Adrenal gland (tissue), 12 donors: ENCODE data around the gene PHF19. TPM values are rescaled to one million over a fixed set of nuclear protein-coding genes. Genes with fewer than 3 reads are reported as not detected.

Source experiments
- DNase-seq, 7 donors: peaks; one replicate each; pipeline ENCODE4 v3.0.0-alpha.2; 2019 to 2020
- H3K27ac ChIP-seq, 5 donors: fragments of 200-600 bp; sonication (generic) in 4 of 5; 1 replicate in 3 of 5; 2 replicates in 2 of 5; pipeline versions ENCODE4 v1.5.1 to v1.8.0; 2016 to 2020; ENCODE audit warnings: mild to moderate bottlenecking in 1 of 5
- H3K27me3 ChIP-seq: fragments of 200-600 bp; 2 replicates; pipeline ENCODE4 v1.8.0; 2021
- H3K36me3 ChIP-seq, 2 donors: fragments of 200-600 bp; replicated peaks in 1 of 2; 1 replicate in 1 of 2; 2 replicates in 1 of 2; pipeline versions ENCODE4 v1.5.1 to v1.8.0; 2018 to 2022
- H3K4me1 ChIP-seq, 2 donors: fragments of 200-600 bp; replicated peaks in 1 of 2; 1 replicate in 1 of 2; 2 replicates in 1 of 2; pipeline versions ENCODE4 v1.5.1 to v1.8.0; 2018 to 2021
- H3K4me3 ChIP-seq, 4 donors: fragments of 200-600 bp; sonication (generic) in 3 of 4; one replicate each; pipeline ENCODE4 v1.5.1; 2016 to 2018
- H3K9me3 ChIP-seq, 3 donors: fragments of 200-600 bp; sonication (generic) in 1 of 3; replicated peaks in 1 of 3; 1 replicate in 2 of 3; 2 replicates in 1 of 3; pipeline versions ENCODE4 v1.5.1 to v1.8.0; 2016 to 2021
- CTCF ChIP-seq, 6 experiments: fragments of 450-650 bp in 4 of 6; fragments of 200-600 bp in 2 of 6; sonication (generic) in 1 of 6; IDR thresholded peaks; 1 replicate in 5 of 6; 2 replicates in 1 of 6; pipeline versions ENCODE4 v1.5.1 to v1.8.0; 2016 to 2021; ENCODE audit warnings: antibody characterized with exemption in 6 of 6, mild to moderate bottlenecking in 2 of 6, moderate library complexity in 1 of 6
- POLR2A ChIP-seq, 2 donors: fragments of 450-650 bp; IDR thresholded peaks; one replicate each; pipeline ENCODE4 v1.6.1; 2017; ENCODE audit warnings: antibody characterized with exemption in 2 of 2, mild to moderate bottlenecking in 2 of 2, moderate library complexity in 1 of 2
- WGBS, 4 donors: extraction: QIAGEN DNeasy Blood & Tissue Kit in 2 of 4; methylation state at CpG; one replicate each; pipeline versions ENCODE4 v1.1.5 to v1.1.7; 2013 to 2017; 5-methylcytosine and 5-hydroxymethylcytosine counted together
- intact Hi-C, 2 donors: fragments of 100-400 bp; cut with DNase I; formaldehyde crosslinking; loops; one replicate each; pipeline versions ENCODE4 v1.14.1 to v1.15.0; 2022 to 2023
- polyA plus RNA-seq, 3 donors: library from polyadenylated mRNA; stranded (reverse); fragments of 200-250 nt in 2 of 3; fragments of 350-450 nt in 1 of 3; fragmentation: Illumina TruSeq in 1 of 3; extraction: RNeasy Lipid Tissue Mini Kit (QIAGEN cat#74804) in 1 of 3; gene quantifications; one replicate each; pipeline ENCODE4 v1.2.3, GENCODE V29; 2013 to 2014
- total RNA-seq, 9 donors: library from RNA; depleted of rRNA in 4 of 9; stranded (reverse); fragments of >200 nt in 4 of 9; fragments of 120-200 nt in 1 of 9; fragmentation: NEBNext Ultra II Directional in 1 of 9; extraction: Animal tissue kit (Norgen Biotek cat#: 25700) in 1 of 9; gene quantifications; one replicate each; pipeline versions ENCODE4 v1.1.0 to v1.2.4, GENCODE V29; 2013 to 2023
- donor health status: healthy with polysubstance abuse.
- donor health status: Bipolar disorder and iron deficiency.
- donor health status: DM: yes; HTN: yes; CAD: no.
- donor health status: DM: no; HTN: no; CAD: no.
- donor health status: DM: no; HTN: no; CAD: no.
- donor health status: DM: yes; HTN: yes; CAD: no.

PHF19 gene
- total and polyA plus RNA-seq, 12 donors, result 13.6 to 61.8 (median 27.4) TPM

- Histone ChIP-seq H3K4me3 (no peak overlapping the region), H3K27ac (peak overlapping the region in 1 of 5 donors; percentile 24), H3K27me3 (no peaks in the 10 kb centered on the region), H3K4me1 (peaks cover 4 to 37% of the 10 kb centered on the region in 2 donors), H3K36me3 (no peaks in the 10 kb centered on the region), H3K9me3 (no peaks in the 10 kb centered on the region)
- TF ChIP-seq CTCF (IDR thresholded peaks at IDR 0.05), result no peak
- no peak for TF ChIP-seq POLR2A (IDR thresholded peaks at IDR 0.05)
- intact Hi-C loops, result no loop called here
- 84 to 89% (median 87%) methylated on average over 4 of the region's 4 CpGs for WGBS, 4 donors
- DNase-seq, result no peak
Observed at GRCh38 chr9:120913647-120914264, 36.8 kb upstream of the PHF19 start.

- WGBS, 4 donors, result 53 to 81% (median 75%) methylated on average over 7 to 13 of the region's 13 CpGs
- H3K27me3 ChIP-seq, result no peaks in the 10 kb centered on the region
Observed at GRCh38 chr9:120912958-120913646, 36.1 kb upstream of the PHF19 start.

GRCh38 chr9:120911295-120911837, 34.4 kb upstream of the PHF19 start:
- Histone ChIP-seq H3K36me3 (no peaks in the 10 kb centered on the region), H3K4me1 (peaks cover 0 to 21% of the 10 kb centered on the region in 2 donors), H3K4me3 (no peak overlapping the region), H3K27ac (no peak overlapping the region), H3K9me3 (no peaks in the 10 kb centered on the region), H3K27me3 (no peaks in the 10 kb centered on the region)
- intact Hi-C loops, result no loop called here
- TF ChIP-seq CTCF (IDR thresholded peaks at IDR 0.05), result no peak
- TF ChIP-seq POLR2A (IDR thresholded peaks at IDR 0.05), result no peak
- 92 to 97% (median 95%) methylated on average over 3 to 9 of the region's 9 CpGs for WGBS, 4 donors
- DNase-seq, result no peak

More at GRCh38 chr9:120912958-120913646, 36.1 kb upstream of the PHF19 start:
- H3K27ac ChIP-seq, result no peak overlapping the region
- intact Hi-C loops, result no loop called here
- H3K4me1 ChIP-seq, result peaks cover 4 to 32% of the 10 kb centered on the region in 2 donors
- H3K4me3 ChIP-seq, result no peak overlapping the region
- no peak for TF ChIP-seq POLR2A (IDR thresholded peaks at IDR 0.05)
- TF ChIP-seq CTCF (IDR thresholded peaks at IDR 0.05), result no peak
- no peak for DNase-seq
- H3K9me3 ChIP-seq, result no peaks in the 10 kb centered on the region
- H3K36me3 ChIP-seq, result no peaks in the 10 kb centered on the region

GRCh38 chr9:120910643-120911042, 33.7 kb upstream of the PHF19 start:
- DNase-seq, result no peak
- H3K9me3 ChIP-seq, result no peaks in the 10 kb centered on the region
- 91 to 100% (median 96%) methylated on average over 3 of the region's 3 CpGs for WGBS, 4 donors
- no peak overlapping the region for H3K4me3 ChIP-seq
- H3K27ac ChIP-seq, result no peak overlapping the region
- no peaks in the 10 kb centered on the region for H3K27me3 ChIP-seq
- intact Hi-C loops, result no loop called here
- no peaks in the 10 kb centered on the region for H3K36me3 ChIP-seq
- peaks cover 0 to 14% of the 10 kb centered on the region in 2 donors for H3K4me1 ChIP-seq
- TF ChIP-seq POLR2A (IDR thresholded peaks at IDR 0.05), result no peak
